ENCODE data around the gene SPTBN5.

Gene SPTBN5

DNA sequence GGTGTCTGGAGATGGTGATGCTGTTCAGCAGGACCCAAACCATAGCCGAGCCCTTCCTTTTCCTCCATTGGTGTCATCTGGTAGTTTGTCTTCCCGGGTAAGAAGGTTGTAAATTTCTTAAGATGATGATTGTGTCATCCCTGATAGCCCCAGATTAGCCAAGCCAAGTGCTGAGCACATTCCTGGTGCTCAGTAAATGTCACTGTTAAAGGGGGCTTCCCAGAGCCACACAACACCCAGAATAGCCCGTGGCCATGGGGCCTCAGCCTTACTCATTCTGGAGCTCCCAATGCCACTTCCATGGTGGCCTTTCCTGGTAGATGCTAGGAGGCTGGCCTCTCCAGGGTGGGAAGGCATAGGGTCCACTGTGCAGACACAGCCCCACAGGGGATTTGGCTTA, 59.8 kb downstream of the SPTBN5 start:
- TF ChIP-seq SIN3A (IDR thresholded peaks at IDR 0.05; ENCODE audit: borderline replicate concordance, insufficient read depth, low read length) (no peak), FOXP2 (optimal IDR thresholded peaks at IDR 0.05; ENCODE audit: borderline replicate concordance, extremely low read depth, extremely low read length, insufficient read depth) (no peak), REST (IDR thresholded peaks at IDR 0.05; ENCODE audit: insufficient read depth in 1 of 2, low read depth in 2 of 2, low read length in 2 of 2) (no peak), TAF1 (IDR thresholded peaks at IDR 0.05; ENCODE audit: borderline replicate concordance, insufficient read depth, low read length) (no peak), POLR2AphosphoS5 (IDR thresholded peaks at IDR 0.05; ENCODE audit: low read depth, low read length) (no peak)

GRCh38 chr15:41832875-41833274, 61.0 kb downstream of the SPTBN5 start:
- TF ChIP-seq SIN3A (IDR thresholded peaks at IDR 0.05; ENCODE audit: borderline replicate concordance, insufficient read depth, low read length): no peak
- TF ChIP-seq POLR2AphosphoS5 (IDR thresholded peaks at IDR 0.05; ENCODE audit: low read depth, low read length): no peak
- TF ChIP-seq TAF1 (IDR thresholded peaks at IDR 0.05; ENCODE audit: borderline replicate concordance, insufficient read depth, low read length): no peak
- TF ChIP-seq FOXP2 (optimal IDR thresholded peaks at IDR 0.05; ENCODE audit: borderline replicate concordance, extremely low read depth, extremely low read length, insufficient read depth): no peak
- no peak for TF ChIP-seq REST (IDR thresholded peaks at IDR 0.05; ENCODE audit: insufficient read depth in 1 of 2, low read depth in 2 of 2, low read length in 2 of 2)

DNA sequence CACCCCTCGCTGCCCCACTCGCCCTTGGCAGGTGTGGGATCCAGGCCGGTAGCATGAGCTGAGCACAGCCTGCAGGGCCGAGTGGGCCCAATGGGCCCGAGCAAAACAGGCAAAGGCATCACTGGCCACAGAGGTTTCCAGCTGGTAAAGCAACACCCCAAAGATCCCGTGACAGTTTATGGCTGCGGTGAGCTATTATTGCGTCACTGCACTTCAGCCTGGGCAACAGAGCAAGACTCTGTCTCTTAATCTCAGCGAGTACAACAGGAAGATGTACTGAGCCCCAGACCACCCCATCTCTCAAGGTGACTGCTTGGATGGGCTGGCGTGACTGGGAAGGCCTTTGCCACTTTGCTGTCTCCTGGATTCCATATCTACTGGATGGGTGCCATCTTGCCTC, 61.6 kb downstream of the SPTBN5 start:
- TF ChIP-seq SIN3A (IDR thresholded peaks at IDR 0.05; ENCODE audit: borderline replicate concordance, insufficient read depth, low read length) (no peak), REST (IDR thresholded peaks at IDR 0.05; ENCODE audit: insufficient read depth in 1 of 2, low read depth in 2 of 2, low read length in 2 of 2) (no peak), POLR2AphosphoS5 (IDR thresholded peaks at IDR 0.05; ENCODE audit: low read depth, low read length) (no peak), FOXP2 (optimal IDR thresholded peaks at IDR 0.05; ENCODE audit: borderline replicate concordance, extremely low read depth, extremely low read length, insufficient read depth) (no peak), TAF1 (IDR thresholded peaks at IDR 0.05; ENCODE audit: borderline replicate concordance, insufficient read depth, low read length) (no peak)

DNA sequence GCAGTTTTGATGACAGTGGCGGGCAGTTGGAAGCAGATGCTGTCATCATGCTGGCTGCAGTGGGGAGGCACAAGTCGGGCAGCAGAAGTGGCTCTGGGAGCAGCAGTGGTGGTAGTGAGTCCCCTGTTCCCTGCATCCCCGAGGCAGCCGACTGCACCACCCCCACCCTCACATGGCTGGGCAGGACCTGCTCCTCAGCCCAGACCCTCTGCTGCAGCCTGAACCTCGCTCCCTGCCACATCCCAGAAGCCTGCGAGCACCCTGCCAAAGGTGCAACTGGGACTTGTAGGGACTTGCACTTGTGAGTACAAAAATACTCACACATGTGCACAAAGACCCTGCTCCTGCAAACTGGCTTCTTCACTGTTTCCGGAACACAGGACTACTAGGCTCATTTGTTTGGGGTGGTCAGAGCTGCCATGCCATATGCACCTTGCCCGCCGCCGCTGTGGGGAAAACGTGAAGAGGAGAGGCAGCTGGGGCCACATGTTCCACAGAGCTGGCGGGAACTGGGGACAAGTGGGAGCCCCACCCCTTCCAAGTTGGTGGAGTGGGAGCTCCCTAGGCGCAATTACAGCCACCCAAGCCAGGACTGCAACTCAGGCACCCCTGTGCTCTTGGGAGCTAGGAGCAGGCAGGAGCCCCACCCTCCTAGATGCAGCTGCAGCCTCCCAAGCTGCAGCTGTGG, 63.8 kb downstream of the SPTBN5 start:
- TF ChIP-seq TAF1 (IDR thresholded peaks at IDR 0.05; ENCODE audit: borderline replicate concordance, insufficient read depth, low read length) (no peak), SIN3A (IDR thresholded peaks at IDR 0.05; ENCODE audit: borderline replicate concordance, insufficient read depth, low read length) (no peak)

DNA sequence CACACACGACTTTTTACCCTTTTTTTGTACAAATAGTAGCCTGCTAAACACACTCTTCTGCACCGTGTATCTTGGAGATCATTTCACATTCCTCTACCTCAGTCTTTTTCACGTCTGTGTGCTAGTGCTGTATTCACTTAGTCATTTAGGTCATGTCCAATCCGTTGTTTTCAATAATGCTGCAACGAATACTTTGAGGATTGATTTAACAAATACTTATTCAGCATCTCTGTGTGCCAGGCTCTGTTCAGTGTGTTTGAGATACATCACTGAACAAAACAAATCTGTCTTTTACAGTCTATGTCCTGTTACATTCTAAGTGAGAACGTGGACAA, 65.1 kb downstream of the SPTBN5 start:
- TF ChIP-seq TAF1 (IDR thresholded peaks at IDR 0.05; ENCODE audit: borderline replicate concordance, insufficient read depth, low read length) (no peak), FOXP2 (optimal IDR thresholded peaks at IDR 0.05; ENCODE audit: borderline replicate concordance, extremely low read depth, extremely low read length, insufficient read depth) (no peak), REST (IDR thresholded peaks at IDR 0.05; ENCODE audit: insufficient read depth in 1 of 2, low read depth in 2 of 2, low read length in 2 of 2) (no peak), POLR2AphosphoS5 (IDR thresholded peaks at IDR 0.05; ENCODE audit: low read depth, low read length) (no peak), SIN3A (IDR thresholded peaks at IDR 0.05; ENCODE audit: borderline replicate concordance, insufficient read depth, low read length) (no peak)
